ENCODE results near the gene OR5H1. TPM values are rescaled to one million over a fixed set of nuclear protein-coding genes. Genes with fewer than 3 reads are reported as not detected.

The OR5H1 gene
- not detected in 2 replicates for total RNA-seq

DNA sequence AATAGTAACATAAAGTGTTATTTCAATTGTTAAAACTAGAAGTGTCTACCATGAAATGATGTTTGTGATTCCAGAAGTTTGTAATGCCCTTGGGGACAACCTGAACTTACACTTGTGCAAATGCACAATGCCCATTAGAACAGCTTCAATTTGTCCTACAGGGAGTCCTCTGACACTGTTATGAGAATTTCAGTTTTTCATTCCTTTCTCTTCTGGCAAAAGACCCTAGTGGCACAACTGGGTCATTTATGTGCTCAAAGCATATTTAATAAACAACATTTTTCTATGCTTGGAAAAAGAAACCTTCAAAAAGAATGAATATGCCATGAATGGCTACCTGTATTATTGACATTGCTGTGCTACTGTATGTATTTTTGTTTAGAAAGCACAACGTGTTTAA lies at the start of gene OR5H1:
Gene OR5H1 (plus strand): TSS at position 301 of the 400 bp plus-strand sequence. CDS start 1,977 bp downstream, outside the sequence.

DNA sequence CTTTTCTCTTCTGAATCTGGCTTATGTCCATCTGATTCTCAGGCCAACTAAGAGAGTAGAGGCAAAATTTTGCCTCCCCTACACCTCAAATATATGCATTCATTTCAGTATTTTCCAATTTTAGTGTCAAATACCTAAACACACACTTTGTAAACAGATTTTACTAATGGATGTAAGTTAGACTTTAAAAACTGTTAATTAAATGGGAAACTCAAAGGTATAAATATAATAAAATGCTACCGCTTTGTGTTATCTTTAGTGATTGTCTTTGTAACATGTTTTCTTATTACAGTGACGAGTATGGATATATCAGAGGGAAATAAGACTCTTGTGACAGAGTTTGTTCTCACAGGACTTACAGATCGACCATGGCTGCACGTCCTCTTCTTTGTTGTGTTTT lies 43.6 kb upstream of the OR5H1 start, which contains the start of gene OR5AC2:
Gene OR5AC2 (plus strand): TSS at position 301 of the 400 bp plus-strand sequence. CDS start 0 bp downstream, at position 301.

DNA sequence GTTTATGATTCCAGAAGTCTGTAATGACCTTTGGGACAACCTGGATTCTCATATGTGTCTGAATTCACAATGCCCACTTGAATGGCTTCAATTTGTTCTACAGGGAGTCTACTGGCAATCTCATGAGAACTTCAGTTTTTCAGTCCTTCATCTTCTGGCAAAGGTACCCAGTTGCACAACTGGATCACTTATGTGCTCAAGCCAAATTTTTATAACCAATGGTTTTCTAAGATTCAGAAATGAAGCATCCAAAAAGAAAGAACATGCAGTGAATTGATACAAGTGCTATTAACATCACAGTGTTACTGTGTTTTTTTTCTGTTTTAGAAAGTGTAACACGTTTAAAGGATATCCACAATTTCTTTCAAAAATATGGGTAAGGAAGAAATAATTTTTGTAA lies 16.7 kb downstream of the OR5H1 start, which contains the start of gene OR5H14:
Gene OR5H14 (plus strand): TSS at position 301 of the 400 bp plus-strand sequence. CDS start 1,907 bp downstream, outside the sequence.

DNA sequence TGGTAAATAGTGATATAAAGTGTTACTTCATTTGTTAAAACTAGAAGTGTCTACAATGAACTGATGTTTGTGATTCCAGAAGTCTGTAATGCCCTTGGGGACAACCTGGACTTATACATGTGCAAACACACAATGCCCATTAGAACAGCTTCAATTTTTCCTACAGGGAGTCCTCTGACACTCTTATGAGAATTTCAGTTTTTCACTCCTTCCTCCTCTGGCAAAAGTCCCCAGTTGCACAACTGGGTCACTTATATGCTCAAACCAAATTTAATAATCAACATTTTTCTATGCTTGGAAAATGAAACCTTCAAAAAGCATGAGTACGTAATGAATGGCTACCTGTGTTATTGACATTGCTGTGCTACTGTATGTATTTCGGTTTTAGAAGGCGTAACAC lies 35.9 kb downstream of the OR5H1 start, which contains the start of gene OR5H15:
Gene OR5H15 (plus strand): TSS at position 301 of the 400 bp plus-strand sequence. CDS start 2,004 bp downstream, outside the sequence.

Other genes starting within 250 kb of the OR5H1 start
- 24.1 and 35.6 TPM in 2 replicates for gene RIOX2, start 158.3 kb upstream of the OR5H1 start, total RNA-seq
- gene GABRR3, start 95.4 kb upstream of the OR5H1 start, total RNA-seq, result not detected in 2 replicates
- gene OR5AC2, start 43.5 kb upstream of the OR5H1 start, total RNA-seq, result not detected in 2 replicates
- not detected in 2 replicates for gene OR5H14, start 16.8 kb downstream of the OR5H1 start, total RNA-seq
- not detected in 2 replicates for gene OR5H15, start 36.0 kb downstream of the OR5H1 start, total RNA-seq
- not detected in 2 replicates for gene OR5H6, start 133.5 kb downstream of the OR5H1 start, total RNA-seq
- not detected in 2 replicates for gene OR5H2, start 151.8 kb downstream of the OR5H1 start, total RNA-seq
- not detected in 2 replicates for gene OR5K4, start 223.1 kb downstream of the OR5H1 start, total RNA-seq

All from placental pericyte (primary cell).